ENCODE results near the gene KHDC4. TPM values are rescaled to one million over a fixed set of nuclear protein-coding genes. Genes with fewer than 3 reads are reported as not detected.

The KHDC4 gene
- total and polyA plus RNA-seq, 10 of the 15 experiments (the other 5 are each of a cell fraction or from before 2014, with no cell fraction given) = 11.7 to 109 (median 41.9) TPM

DNA sequence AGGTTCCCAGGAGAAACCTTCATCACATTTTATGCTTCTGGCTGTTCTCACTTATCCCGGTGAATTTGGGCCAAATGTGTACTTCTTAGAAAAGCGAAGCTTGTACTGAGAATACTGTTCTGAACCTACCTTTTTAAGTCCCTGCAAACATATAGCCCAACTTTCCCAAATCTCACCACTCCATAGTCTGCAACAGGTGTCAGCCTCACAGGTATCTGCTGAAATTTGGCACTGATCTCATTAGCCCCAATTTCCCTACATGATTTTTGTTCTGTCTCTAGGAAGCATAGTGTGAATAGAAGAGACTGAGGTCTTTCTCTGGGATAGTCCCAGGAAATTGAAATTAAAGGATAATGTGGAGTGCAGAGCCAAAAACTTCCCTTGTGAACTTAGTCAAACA lies 34.5 kb downstream of the KHDC4 start:
- intact Hi-C loops (cut with micrococcal nuclease; ENCODE audit: unreplicated experiment) (no loop called here), in situ Hi-C loops (cut with MboI) (no loop called here)
- no peak for ATAC-seq
- ChIA-PET SMC1A (ENCODE audit: uncharacterized antibody, unreplicated experiment) (interaction anchor here (0.8 to 1.8 kb wide), 4 partner anchors 16 to 166 kb away, joined by 3 to 6 read pairs (median 4); no protein-coding TSS in a partner anchor), CTCF (interaction anchor here (1.3 to 1.9 kb wide), 3 partner anchors 17 to 166 kb away, joined by 3 to 8 read pairs (median 7); no protein-coding TSS in a partner anchor), POLR2A (interaction anchor here (0.7 to 1.8 kb wide), 2 partner anchors 10 to 117 kb away, joined by 4 to 5 read pairs; no protein-coding TSS in a partner anchor), RAD21 (ENCODE audit: unreplicated experiment) (interaction anchor here (2.1 kb wide), 2 partner anchors 17 to 39 kb away, joined by 5 to 6 read pairs; no protein-coding TSS in a partner anchor)
- 98% methylated on average over 2 of the region's 2 CpGs for WGBS (ENCODE audit: insufficient coverage, insufficient replicate concordance, low lambda C conversion rate, missing lambda C conversion rate)
- H3K4me3 ChIP-seq = no peak overlapping the region
- no peak overlapping the region for H3K4me2 ChIP-seq (ENCODE audit: control insufficient read depth, insufficient read depth)
- no peak overlapping the region for H3K27ac ChIP-seq (ENCODE audit: control insufficient read depth, insufficient read depth)
- FAIRE-seq = no peak
- DNase-seq (ENCODE audit: low read depth, low spot score) = no peak
- BruUV-seq (replicated peaks) = TSS peak; percentile 58
- H3K27me3 ChIP-seq (replicated peaks in 1 of 2; ENCODE audit: control insufficient read depth in 2 of 2, insufficient read depth in 2 of 2, low read length in 1 of 2) = no peaks in the 10 kb centered on the region
- peaks cover 6 to 24% of the 10 kb centered on the region in 2 experiments for H3K36me3 ChIP-seq (ENCODE audit: control insufficient read depth in 2 of 2, insufficient read depth in 2 of 2, low read length in 1 of 2)
- TF ChIP-seq ZSCAN29 (IDR thresholded peaks at IDR 0.05) (no peak), SUPT20H (IDR thresholded peaks at IDR 0.05; ENCODE audit: borderline replicate concordance, control insufficient read depth, low read depth, low read length) (no peak), KDM1A (IDR thresholded peaks at IDR 0.05; ENCODE audit: borderline replicate concordance) (no peak), ASH2L (IDR thresholded peaks at IDR 0.05; ENCODE audit: borderline replicate concordance, low read depth) (no peak), PML (IDR thresholded peaks at IDR 0.05; ENCODE audit: low read length) (no peak), MYC (IDR thresholded peaks at IDR 0.05; ENCODE audit: insufficient read depth, insufficient read length, insufficient replicate concordance, low read length, severe bottlenecking) (no peak), TCF3 (IDR thresholded peaks at IDR 0.05; ENCODE audit: borderline replicate concordance, insufficient read depth, low read depth, low read length) (no peak), NFYA (IDR thresholded peaks at IDR 0.05; ENCODE audit: borderline replicate concordance, low read depth, low read length) (no peak), NR2F1 (conservative IDR thresholded peaks at IDR 0.05) (no peak)
- TF ChIP-seq, protein P1, sequence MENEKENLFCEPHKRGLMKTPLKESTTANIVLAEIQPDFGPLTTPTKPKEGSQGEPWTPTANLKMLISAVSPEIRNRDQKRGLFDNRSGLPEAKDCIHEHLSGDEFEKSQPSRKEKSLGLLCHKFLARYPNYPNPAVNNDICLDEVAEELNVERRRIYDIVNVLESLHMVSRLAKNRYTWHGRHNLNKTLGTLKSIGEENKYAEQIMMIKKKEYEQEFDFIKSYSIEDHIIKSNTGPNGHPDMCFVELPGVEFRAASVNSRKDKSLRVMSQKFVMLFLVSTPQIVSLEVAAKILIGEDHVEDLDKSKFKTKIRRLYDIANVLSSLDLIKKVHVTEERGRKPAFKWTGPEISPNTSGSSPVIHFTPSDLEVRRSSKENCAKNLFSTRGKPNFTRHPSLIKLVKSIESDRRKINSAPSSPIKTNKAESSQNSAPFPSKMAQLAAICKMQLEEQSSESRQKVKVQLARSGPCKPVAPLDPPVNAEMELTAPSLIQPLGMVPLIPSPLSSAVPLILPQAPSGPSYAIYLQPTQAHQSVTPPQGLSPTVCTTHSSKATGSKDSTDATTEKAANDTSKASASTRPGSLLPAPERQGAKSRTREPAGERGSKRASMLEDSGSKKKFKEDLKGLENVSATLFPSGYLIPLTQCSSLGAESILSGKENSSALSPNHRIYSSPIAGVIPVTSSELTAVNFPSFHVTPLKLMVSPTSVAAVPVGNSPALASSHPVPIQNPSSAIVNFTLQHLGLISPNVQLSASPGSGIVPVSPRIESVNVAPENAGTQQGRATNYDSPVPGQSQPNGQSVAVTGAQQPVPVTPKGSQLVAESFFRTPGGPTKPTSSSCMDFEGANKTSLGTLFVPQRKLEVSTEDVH (IDR thresholded peaks at IDR 0.05; ENCODE audit: low read depth, partially characterized antibody) = no peak
- TF ChIP-seq, protein P2, sequence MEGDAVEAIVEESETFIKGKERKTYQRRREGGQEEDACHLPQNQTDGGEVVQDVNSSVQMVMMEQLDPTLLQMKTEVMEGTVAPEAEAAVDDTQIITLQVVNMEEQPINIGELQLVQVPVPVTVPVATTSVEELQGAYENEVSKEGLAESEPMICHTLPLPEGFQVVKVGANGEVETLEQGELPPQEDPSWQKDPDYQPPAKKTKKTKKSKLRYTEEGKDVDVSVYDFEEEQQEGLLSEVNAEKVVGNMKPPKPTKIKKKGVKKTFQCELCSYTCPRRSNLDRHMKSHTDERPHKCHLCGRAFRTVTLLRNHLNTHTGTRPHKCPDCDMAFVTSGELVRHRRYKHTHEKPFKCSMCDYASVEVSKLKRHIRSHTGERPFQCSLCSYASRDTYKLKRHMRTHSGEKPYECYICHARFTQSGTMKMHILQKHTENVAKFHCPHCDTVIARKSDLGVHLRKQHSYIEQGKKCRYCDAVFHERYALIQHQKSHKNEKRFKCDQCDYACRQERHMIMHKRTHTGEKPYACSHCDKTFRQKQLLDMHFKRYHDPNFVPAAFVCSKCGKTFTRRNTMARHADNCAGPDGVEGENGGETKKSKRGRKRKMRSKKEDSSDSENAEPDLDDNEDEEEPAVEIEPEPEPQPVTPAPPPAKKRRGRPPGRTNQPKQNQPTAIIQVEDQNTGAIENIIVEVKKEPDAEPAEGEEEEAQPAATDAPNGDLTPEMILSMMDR (IDR thresholded peaks at IDR 0.05 in 2 of 3, conservative IDR thresholded peaks at IDR 0.05 in 1 of 3; ENCODE audit: control insufficient read depth in 2 of 3, extremely low read depth in 1 of 3, insufficient read depth in 1 of 3, low read depth in 3 of 3, low read length in 3 of 3) = no peak
- H3K79me2 ChIP-seq (ENCODE audit: control insufficient read depth, insufficient read depth, low read length) = no peaks in the 10 kb centered on the region
- no peaks in the 10 kb centered on the region for H4K20me1 ChIP-seq (ENCODE audit: control insufficient read depth, insufficient read depth)
- no peaks in the 10 kb centered on the region for H3K9me3 ChIP-seq (replicated peaks; ENCODE audit: control insufficient read depth, insufficient read depth, low read length)
- no peak overlapping the region for H2AFZ ChIP-seq (ENCODE audit: control insufficient read depth, low read depth, low read length)
- no peak overlapping the region for H3K9ac ChIP-seq (ENCODE audit: control insufficient read depth, insufficient read depth, low read length)
- H3K4me1 ChIP-seq (ENCODE audit: control insufficient read depth, insufficient read depth, low read length) = no peaks in the 10 kb centered on the region
